HG03039 (cell line): Measurements from ENCODE around the gene IGSF21.

Experiments
- ATAC-seq: cut with Tn5 transposase; IDR thresholded peaks from one replicate; pipeline ENCODE4 v1.9.1; 2021; ENCODE audit warnings: mild to moderate bottlenecking, moderate library complexity; ENCODE audit not compliant: unreplicated experiment

IGSF21 gene

GRCh38 chr1:18175051-18175450 is 67.5 kb downstream of the IGSF21 start:
- no peak for ATAC-seq

GRCh38 chr1:18175530-18176377 is 68.2 kb downstream of the IGSF21 start:
- ATAC-seq = no peak

- no peak for ATAC-seq
These were observed 69.0 kb downstream of the IGSF21 start for GRCh38 chr1:18176619-18177018.

GRCh38 chr1:18178111-18178510 is 70.5 kb downstream of the IGSF21 start:
- ATAC-seq = no peak

- no peak for ATAC-seq
These were observed 71.4 kb downstream of the IGSF21 start for GRCh38 chr1:18179009-18179408.

GRCh38 chr1:18182398-18183160 is 75.0 kb downstream of the IGSF21 start:
- ATAC-seq = no peak

GRCh38 chr1:18183533-18183932 is 75.9 kb downstream of the IGSF21 start:
- ATAC-seq = no peak

- ATAC-seq = no peak
These were observed 79.5 kb downstream of the IGSF21 start for GRCh38 chr1:18187054-18187453.

GRCh38 chr1:18188820-18189517 is 81.4 kb downstream of the IGSF21 start:
- ATAC-seq = no peak

GRCh38 chr1:18190598-18190997 is 83.0 kb downstream of the IGSF21 start:
- ATAC-seq = no peak

- no peak for ATAC-seq
These were observed 83.4 kb downstream of the IGSF21 start for GRCh38 chr1:18191037-18191436.

GRCh38 chr1:18191481-18192155 is 84.0 kb downstream of the IGSF21 start:
- no peak for ATAC-seq

- ATAC-seq = no peak
These were observed 84.6 kb downstream of the IGSF21 start for GRCh38 chr1:18192182-18192581.

GRCh38 chr1:18192974-18193373 is 85.4 kb downstream of the IGSF21 start:
- ATAC-seq = no peak

- ATAC-seq = no peak
These were observed 89.7 kb downstream of the IGSF21 start for GRCh38 chr1:18197299-18197698.

GRCh38 chr1:18198260-18198659 is 90.7 kb downstream of the IGSF21 start:
- no peak for ATAC-seq

- no peak for ATAC-seq
These were observed 91.9 kb downstream of the IGSF21 start for GRCh38 chr1:18199462-18199861.

GRCh38 chr1:18200136-18200717 is 92.6 kb downstream of the IGSF21 start:
- no peak for ATAC-seq

- ATAC-seq = no peak
These were observed 93.3 kb downstream of the IGSF21 start for GRCh38 chr1:18200918-18201317.

GRCh38 chr1:18201997-18202719 is 94.6 kb downstream of the IGSF21 start:
- ATAC-seq = no peak
